HG03342 (cell line): Measurements from ENCODE around the gene MAF.

ENCODE experiments used
- ATAC-seq: cut with Tn5 transposase; IDR thresholded peaks from one replicate; pipeline ENCODE4 v1.9.1; 2021; ENCODE audit warnings: mild to moderate bottlenecking, moderate library complexity; ENCODE audit not compliant: unreplicated experiment

Gene MAF

GRCh38 chr16:79613009-79613408 lies 12.5 kb upstream of the MAF start:
- no peak for ATAC-seq

DNA sequence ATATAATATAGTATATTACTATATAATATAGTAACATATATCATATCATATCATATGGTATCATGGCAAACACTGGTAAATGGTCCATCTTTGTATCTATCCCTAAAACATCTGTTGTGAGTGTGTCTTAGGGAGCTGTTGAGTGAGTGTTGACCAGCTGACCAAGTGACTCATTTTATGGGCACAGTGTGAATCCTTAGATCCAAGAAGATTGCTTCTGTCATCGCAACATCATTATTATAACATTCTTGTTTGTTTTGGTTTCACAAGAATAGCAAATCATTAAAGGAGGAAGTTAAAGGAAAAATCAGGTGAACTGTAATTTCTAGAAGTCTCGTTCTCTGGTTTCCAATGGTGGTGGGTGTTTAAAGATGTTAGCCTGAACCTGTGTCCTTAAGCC lies 11.7 kb upstream of the MAF start:
- no peak for ATAC-seq

GRCh38 chr16:79610771-79611170 lies 10.2 kb upstream of the MAF start:
- ATAC-seq: no peak

DNA sequence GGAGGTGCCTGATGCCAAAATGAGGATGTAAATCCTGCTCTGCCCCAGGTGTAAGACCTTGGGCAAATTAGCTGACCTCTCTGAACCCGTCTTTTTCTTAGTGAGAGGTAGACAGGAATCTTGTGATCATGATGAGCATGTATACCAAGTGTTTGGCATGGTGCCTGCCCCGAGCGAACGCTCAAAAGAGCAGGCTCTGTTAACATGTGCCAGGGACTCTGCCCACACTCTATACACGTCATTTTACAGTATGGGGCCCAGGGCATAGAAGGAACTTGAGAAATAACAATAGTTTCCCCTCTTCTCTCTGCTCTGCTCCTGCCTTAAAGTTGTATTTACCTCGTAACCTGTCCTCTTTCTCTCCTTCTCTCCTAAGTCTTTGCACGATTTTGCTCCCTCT lies 9.3 kb upstream of the MAF start:
- no peak for ATAC-seq

- no peak for ATAC-seq
Measured at GRCh38 chr16:79608976-79609375, 8.4 kb upstream of the MAF start.

- ATAC-seq: no peak
Measured at GRCh38 chr16:79607587-79607986, 7.0 kb upstream of the MAF start.

DNA sequence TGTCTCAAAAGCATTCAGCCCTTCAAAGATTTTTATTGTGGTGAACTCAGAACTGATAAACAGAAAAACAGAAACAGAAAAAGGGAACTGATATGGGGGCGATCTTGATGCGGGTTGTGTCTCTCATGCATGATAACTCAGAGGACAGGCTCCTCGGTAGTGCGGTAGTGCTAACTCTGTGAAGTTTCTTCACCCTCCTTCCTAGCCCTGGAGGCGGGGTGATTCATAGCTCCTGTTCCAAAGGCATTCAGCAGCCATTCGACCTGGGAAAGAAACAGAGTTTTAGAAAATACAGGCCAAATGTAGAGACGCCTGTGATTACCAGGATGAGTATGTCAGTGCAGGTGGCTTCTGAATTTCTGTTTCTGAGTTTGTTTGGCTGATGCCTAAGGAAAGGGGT lies 5.5 kb upstream of the MAF start:
- ATAC-seq: peak; percentile 76

GRCh38 chr16:79603055-79603454 lies 2.5 kb upstream of the MAF start:
- no peak for ATAC-seq

DNA sequence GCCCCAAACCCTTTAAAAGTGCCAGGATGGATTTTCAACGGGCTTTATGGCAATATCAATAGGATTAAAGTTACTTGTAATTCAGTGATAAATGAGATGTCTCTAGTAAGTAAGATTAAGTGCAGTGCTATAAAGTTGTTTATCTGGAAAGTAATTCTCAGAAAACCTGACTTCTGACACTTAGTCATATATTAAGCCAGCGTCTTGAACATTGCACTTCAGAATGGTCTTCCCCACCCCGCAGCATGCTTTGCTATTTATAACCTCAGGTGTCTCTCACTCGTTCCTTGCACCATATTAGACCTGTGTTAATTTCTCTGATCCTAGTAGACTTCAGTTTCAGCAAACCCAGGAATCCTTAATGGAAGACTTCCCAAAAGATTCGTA lies 2.1 kb upstream of the MAF start:
- no peak for ATAC-seq

GRCh38 chr16:79601931-79602627 lies 1.5 kb upstream of the MAF start:
- ATAC-seq: no peak

DNA sequence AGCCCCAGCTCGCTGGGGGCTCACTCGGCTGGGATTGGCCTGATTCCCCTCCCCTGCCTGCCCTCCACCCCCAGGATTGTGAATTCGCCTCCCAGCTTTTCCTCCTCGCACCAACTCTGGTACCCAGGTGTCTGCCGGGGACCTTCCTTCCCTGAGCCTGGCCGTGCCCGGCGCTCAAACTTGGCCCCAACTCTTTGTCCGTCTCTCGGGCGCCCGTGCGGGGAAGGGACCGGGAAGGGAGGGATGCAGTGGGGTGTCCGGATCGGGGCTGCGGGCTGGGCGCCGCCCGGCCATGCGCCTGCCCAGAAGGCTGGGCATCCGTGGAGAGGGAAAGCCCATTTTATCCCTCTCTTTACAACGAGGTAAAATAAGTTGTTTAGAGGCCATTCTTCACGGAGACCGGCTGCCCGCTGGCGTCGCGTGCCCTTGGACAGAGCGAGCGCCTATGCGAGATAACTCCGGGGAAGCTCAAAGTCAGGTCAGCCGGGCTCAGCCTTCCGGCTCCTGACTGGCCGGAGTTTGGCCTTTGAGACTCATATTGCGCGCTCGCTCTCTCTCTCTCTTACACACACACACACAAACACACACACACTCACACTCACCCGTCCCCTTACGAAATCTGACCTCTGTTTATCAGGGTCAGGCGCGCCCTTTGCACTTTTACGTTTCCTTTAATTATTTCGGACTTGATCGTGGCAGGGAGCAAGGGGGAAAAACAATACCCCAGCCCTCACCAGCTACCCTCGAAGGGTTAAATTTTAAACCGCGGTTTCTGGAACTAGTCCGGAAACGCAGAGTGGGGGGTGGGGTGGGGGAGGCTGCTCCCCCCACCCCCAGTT lies 774 bp upstream of the MAF start:
- ATAC-seq: no peak

DNA sequence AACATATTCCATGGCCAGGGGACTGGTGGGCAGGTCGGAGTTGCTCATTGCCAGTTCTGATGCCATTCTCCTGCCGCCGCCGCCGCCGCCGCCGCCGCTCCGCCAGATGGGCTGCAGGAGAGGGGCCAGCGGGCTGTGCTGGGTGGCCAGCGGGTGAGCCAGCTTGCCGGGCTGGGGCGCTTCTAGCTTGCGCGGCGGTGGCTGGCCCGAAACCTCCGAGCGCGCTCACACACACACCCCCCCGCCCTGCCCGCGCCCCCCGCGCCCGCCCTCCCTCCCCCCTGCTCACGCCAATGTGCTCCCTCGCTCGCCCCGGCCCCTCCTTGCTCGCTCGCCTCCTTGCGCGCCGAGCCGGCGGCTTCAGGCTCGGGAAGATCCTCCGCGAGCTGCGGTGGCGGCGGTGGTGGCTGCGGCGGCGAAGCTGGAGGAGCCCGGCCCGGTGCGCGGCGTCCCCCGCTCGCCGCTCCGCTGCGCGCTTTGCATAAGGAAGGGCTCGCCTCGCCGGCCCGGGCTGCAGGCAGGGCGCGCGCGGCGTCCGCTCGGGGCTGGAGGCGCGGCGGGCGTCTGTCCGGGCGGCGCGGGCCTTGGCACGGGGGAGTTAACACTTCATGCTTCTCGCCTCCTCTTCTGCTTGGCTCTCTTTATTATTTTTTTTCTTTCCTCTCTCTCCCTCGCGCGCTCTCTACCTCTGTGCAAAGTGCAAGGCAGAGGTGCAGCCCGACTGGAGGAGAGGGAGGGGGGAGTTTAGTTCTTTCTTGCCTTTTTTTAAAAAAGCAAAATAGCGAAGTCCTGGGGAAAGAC lies 500 bp downstream of the MAF start:
- no peak for ATAC-seq

GRCh38 chr16:79599256-79599836 lies 1.2 kb downstream of the MAF start:
- no peak for ATAC-seq

DNA sequence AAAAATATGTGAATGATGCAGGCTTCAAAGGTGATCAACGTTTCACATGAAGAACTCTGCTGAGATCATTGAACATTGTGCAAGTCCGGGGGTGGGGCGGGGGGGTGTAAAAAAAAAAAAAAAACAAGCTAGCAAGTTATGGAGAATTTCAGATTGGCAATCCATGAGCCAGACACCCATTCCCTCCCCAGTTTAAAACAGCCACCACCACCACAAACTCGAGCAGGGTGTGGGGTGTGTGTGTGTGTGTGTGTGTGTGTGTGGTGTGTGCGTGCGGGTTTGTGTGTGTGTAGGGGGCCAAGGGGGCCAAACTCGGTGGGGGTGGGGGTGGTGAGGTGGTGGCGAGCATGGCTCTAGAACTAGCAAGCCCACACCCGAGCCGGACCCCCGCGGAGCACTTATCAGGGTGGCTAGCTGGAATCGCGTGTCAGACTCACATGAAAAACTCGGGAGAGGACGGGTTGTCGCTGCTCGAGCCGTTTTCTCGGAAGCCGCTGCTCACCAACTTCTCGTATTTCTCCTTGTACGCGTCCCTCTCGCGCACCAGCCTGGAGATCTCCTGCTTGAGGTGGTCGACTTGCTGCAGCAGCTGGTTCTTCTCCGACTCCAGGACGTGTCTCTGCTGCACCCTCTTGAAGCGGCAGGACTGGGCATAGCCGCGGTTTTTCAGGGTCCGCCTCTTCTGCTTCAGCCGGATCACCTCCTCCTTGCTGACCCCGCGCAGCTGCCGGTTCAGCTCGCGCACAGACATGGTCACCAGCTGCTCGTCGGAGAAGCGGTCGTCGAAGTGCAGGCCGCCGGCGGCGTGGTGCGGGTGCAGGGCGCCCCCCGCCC lies 2.0 kb downstream of the MAF start:
- no peak for ATAC-seq

- ATAC-seq: no peak
Measured at GRCh38 chr16:79598063-79598347, 2.5 kb downstream of the MAF start.

- ATAC-seq: no peak
Measured at GRCh38 chr16:79597277-79598062, 3.1 kb downstream of the MAF start.

DNA sequence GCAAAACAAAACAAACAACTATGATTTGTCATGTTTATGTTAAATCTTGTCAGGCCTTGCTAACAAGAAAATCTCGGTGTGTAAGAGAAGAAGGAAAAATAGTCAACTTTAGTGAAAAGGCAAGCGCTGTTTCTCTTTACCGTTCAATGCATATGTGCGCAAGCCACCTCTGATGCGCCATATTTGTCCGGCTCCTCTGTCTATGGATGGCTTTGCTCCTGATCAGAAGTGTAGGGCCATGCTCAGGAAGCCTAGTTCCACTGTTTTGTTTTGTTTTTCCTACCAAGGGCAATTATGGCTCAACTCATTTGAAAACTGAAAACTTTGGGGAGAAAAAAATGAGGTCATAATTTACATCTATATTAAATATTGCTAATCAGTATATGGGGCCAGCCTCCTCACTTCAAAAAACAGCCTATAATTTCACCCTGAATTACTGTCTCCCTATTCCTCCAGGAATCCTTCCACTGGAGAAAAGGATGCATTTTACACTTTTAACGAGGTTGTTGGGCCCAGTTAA lies 4.5 kb downstream of the MAF start:
- no peak for ATAC-seq

- ATAC-seq: no peak
Measured at GRCh38 chr16:79595231-79595641, 5.3 kb downstream of the MAF start.

GRCh38 chr16:79593754-79594153 lies 6.8 kb downstream of the MAF start:
- ATAC-seq: no peak

DNA sequence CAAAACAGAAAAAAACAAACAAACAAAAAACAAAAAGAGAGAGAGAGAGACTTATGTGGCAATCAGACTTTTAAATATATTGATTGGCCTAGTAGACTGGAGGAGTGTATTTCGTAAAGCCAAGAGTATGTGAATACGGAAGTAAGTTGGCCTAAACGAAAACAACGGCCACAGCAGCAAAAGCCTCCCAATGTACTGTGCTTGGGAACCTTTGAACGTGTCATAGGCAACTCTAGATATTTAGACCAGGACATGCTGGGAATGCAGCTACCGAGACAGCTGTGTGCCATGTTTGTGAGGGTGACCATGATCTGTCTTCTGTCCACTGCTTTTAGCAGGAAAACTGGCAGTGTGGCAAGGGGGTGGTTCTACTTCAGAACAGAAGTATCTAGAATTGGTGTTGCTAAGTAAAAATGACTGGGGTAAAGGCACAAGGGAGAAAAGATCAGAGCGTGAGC lies 7.4 kb downstream of the MAF start:
- ATAC-seq: no peak
